Thoracic aorta (tissue), 2 donors: ENCODE data around the gene MED4. TPM values are rescaled to one million over a fixed set of nuclear protein-coding genes. Genes with fewer than 3 reads are reported as not detected.

Source experiments
- ATAC-seq: fragments of 150-250 bp; one replicate; pipeline ENCODE4 v1.8.0; 2017; ENCODE audit warnings: low read depth; ENCODE audit not compliant: insufficient number of reproducible peaks, low FRiP score
- DNase-seq: peaks from one replicate; pipeline ENCODE4 v3.0.0-alpha.2; 2020; ENCODE audit warnings: low spot score
- H3K27ac ChIP-seq, 2 donors: fragments of 200-600 bp; sonication (generic); 1 replicate in 1 of 2; 2 replicates in 1 of 2; pipeline ENCODE4 v1.5.1; 2016; ENCODE audit warnings: mild to moderate bottlenecking in 2 of 2, moderate library complexity in 2 of 2
- H3K27me3 ChIP-seq: fragments of 200-600 bp; sonication (generic); replicated peaks from 2 replicates; pipeline ENCODE4 v1.6.0; 2016; ENCODE audit warnings: mild to moderate bottlenecking; ENCODE audit not compliant: insufficient read depth
- H3K36me3 ChIP-seq: fragments of 200-600 bp; sonication (generic); one replicate; pipeline ENCODE4 v1.5.1; 2016
- H3K4me1 ChIP-seq, 2 donors: fragments of 200-600 bp; sonication (generic); 1 replicate in 1 of 2; 2 replicates in 1 of 2; pipeline versions ENCODE4 v1.5.1 to v1.6.0; 2016; ENCODE audit warnings: low read depth in 2 of 2, mild to moderate bottlenecking in 1 of 2; ENCODE audit not compliant: control insufficient read depth in 1 of 2
- H3K4me3 ChIP-seq: fragments of 200-600 bp; sonication (generic); 2 replicates; pipeline ENCODE4 v1.5.1; 2016; ENCODE audit warnings: mild to moderate bottlenecking
- H3K9me3 ChIP-seq: fragments of 200-600 bp; sonication (generic); 2 replicates; pipeline ENCODE4 v1.5.1; 2016
- CTCF ChIP-seq: fragments of 200-600 bp; sonication (generic); IDR thresholded peaks from one replicate; pipeline ENCODE4 v1.5.1; 2019; ENCODE audit warnings: antibody characterized with exemption
- total RNA-seq, 2 donors: library from RNA; depleted of rRNA; stranded (reverse); fragments of >200 nt; gene quantifications; one replicate each; pipeline versions ENCODE4 v1.1.0 to v1.2.3, GENCODE V29; 2016

MED4 gene
- total RNA-seq = 10 to 100 TPM; 13.3 to 35.0 TPM

GRCh38 chr13:48094781-48095502, at the start of gene MED4:
MED4 (minus strand) TSS chr13:48095104; CDS start chr13:48095078, 26 bp downstream.
- peak within 1 kb of the TSS; percentile 94 for H3K4me3 ChIP-seq
- peak; percentile 96 for ATAC-seq
- no peaks in the 10 kb centered on the region for H3K36me3 ChIP-seq
- H3K27ac ChIP-seq = peak within 1 kb of the TSS; percentile 68 to 80
- peak; percentile 84 for DNase-seq
- peaks cover 21 to 26% of the 10 kb centered on the region in 2 donors for H3K4me1 ChIP-seq
- TF ChIP-seq CTCF = peak; percentile 98
- no peaks in the 10 kb centered on the region for H3K9me3 ChIP-seq
- no peaks in the 10 kb centered on the region for H3K27me3 ChIP-seq

GRCh38 chr13:48144413-48145035, 49.6 kb upstream of the MED4 start:
- TF ChIP-seq CTCF = no peak
- Histone ChIP-seq H3K9me3 (no peaks in the 10 kb centered on the region), H3K27me3 (no peaks in the 10 kb centered on the region), H3K4me1 (peaks cover 12 to 14% of the 10 kb centered on the region in 2 donors), H3K4me3 (no peak overlapping the region), H3K36me3 (no peaks in the 10 kb centered on the region), H3K27ac (peak overlapping the region; percentile 56 to 67)
- DNase-seq (no peak), ATAC-seq (peak; percentile 38)

- DNase-seq (no peak), ATAC-seq (no peak)
- Histone ChIP-seq H3K9me3 (no peaks in the 10 kb centered on the region), H3K27ac (no peak overlapping the region), H3K4me3 (no peak overlapping the region), H3K27me3 (no peaks in the 10 kb centered on the region), H3K4me1 (peaks cover 12 to 14% of the 10 kb centered on the region in 2 donors), H3K36me3 (no peaks in the 10 kb centered on the region)
- TF ChIP-seq CTCF = no peak
These were observed 47.5 kb upstream of the MED4 start for GRCh38 chr13:48142436-48142835.

GRCh38 chr13:48138270-48138669, 43.4 kb upstream of the MED4 start:
- Histone ChIP-seq H3K4me3 (no peak overlapping the region), H3K36me3 (no peaks in the 10 kb centered on the region), H3K27ac (no peak overlapping the region), H3K4me1 (no peaks in the 10 kb centered on the region), H3K27me3 (no peaks in the 10 kb centered on the region), H3K9me3 (no peaks in the 10 kb centered on the region)
- DNase-seq = no peak
- no peak for TF ChIP-seq CTCF
- ATAC-seq = no peak

- Histone ChIP-seq H3K27me3 (no peaks in the 10 kb centered on the region), H3K4me1 (no peaks in the 10 kb centered on the region), H3K4me3 (no peak overlapping the region), H3K9me3 (no peaks in the 10 kb centered on the region), H3K36me3 (no peaks in the 10 kb centered on the region), H3K27ac (no peak overlapping the region)
- no peak for TF ChIP-seq CTCF
- DNase-seq = no peak
- no peak for ATAC-seq
These were observed 38.1 kb upstream of the MED4 start for GRCh38 chr13:48132961-48133360.
